Suppressor macrophage treated with lipopolysaccharide for 1 hour (primary cell): Measurements from ENCODE around the gene APLP2.
"Not testable (repeated sequence)": the region's sequence is repeated elsewhere in the genome, so short reads cannot be mapped to it uniquely, and the experiment has no call there.

Experiments used
- DNase-seq, 3 donors: peaks; one replicate each; pipeline ENCODE4 v3.0.0-alpha.2; 2020 to 2022

Gene APLP2

DNA sequence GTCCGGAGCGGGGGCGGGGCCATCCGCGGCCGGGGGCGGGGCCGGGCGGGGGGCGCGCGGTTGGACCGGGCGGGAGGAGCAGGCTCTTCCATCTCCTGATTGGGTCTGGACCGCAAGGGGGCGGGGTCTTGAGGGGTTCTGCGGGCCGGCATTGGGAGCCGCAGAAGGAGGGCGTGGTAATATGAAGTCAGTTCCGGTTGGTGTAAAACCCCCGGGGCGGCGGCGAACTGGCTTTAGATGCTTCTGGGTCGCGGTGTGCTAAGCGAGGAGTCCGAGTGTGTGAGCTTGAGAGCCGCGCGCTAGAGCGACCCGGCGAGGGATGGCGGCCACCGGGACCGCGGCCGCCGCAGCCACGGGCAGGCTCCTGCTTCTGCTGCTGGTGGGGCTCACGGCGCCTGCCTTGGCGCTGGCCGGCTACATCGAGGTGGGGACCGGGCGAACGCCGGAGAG is at the start of gene APLP2:
Gene APLP2, plus strand, starts transcription at position 236 of the 450 bp plus-strand sequence. Its CDS starts 84 bp downstream, at position 320.
- peak; percentile 99 to 100 (median 99) for DNase-seq

DNA sequence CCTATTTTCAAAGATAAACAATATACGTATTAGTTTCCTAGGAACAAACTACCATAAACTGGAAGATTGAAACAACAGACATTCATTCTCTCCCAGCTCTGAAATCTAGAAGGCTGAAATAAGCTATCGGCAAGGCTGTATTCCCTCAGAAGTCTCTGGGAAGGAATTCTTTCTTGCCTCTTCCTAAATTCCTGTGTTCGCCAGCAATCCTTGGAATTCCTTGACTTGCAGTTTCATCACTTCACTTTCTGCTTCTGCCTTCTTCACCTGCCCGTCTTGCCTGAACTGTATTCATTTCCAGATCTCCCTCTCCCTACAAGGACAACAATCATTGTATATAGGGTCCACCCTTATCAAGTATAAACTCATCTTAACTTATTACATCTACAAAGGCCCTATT is 49.4 kb upstream of the APLP2 start:
- no peak for DNase-seq

DNA sequence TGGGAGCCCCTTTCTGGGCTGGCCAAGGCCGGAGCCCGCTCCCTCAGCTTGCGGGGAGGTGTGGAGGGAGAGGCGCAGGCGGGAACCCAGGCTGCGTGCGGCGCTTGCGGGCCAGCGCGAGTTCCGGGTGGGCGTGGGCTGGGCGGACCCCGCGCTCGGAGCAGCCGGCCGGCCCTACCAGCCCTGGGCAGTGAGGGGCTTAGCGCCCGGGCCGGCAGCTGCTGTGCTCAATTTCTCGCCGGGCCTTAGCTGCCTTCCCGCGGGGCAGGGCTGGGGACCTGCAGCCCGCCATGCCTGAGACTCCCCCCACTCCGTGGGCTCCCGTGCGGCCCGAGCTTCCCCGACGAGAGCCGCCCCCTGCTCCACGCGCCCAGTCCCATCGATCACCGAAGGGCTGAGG is 48.1 kb upstream of the APLP2 start:
- not testable (repeated sequence) for DNase-seq

DNA sequence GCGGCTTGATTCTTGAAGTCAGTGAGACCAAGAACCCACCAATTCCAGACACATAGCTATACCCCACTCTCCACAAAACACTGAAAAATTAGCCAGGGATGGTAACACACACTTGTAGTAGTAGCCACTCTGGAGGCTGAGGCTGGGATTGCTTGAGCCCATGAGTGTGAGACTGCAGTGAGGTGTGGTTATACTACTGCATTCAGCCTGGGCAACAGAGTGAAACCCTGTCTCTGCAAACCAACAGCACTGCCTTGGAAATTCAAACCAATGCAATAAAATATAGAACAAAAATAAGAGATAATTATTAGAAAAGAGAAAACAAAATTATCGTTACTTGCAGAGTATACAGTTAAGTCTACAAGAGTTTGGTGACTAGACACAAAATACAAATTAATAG is 46.9 kb upstream of the APLP2 start:
- no peak for DNase-seq

DNA sequence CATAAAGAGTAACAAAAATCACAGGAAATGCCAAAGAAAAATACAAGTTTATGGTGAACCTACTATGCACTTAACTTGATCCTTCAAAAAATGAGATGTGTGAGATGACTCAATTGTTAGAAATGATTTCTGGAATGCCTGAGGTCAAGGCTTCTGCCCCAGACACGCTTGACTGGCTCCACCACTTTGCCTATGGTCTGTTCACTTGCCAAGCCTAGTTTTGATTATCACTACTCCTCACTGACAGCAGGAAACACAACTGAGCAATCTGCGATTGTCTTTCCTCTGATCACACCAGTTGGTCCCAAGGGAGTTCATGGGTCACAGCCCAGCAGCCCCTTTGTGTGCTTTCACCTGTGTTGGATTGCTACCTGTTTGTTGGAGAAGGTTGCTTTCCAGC is 46.5 kb upstream of the APLP2 start:
- no peak for DNase-seq

GRCh38 chr11:130024361-130024760 is 45.3 kb upstream of the APLP2 start:
- DNase-seq: no peak

DNA sequence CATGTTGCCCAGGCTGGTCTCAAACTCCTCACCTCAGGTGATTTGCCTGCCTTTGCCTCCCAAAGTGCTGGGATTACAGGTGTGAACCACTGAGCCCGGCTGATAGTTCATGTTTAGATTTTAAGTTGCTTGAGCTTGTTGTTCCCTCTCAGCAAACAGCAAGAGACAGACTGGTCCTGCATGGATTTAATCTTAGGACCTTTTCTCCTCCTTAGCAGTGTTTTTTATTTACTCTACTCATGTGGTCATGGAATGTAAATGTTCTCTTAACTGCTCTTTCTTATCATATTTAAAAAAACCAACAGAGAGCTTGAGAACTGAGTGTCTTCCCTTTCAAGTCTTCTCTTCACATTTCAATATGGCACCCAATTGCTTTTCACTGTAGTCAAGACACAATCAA is 44.3 kb upstream of the APLP2 start:
- no peak for DNase-seq

- peak in 1 of 3 donors; percentile 5 for DNase-seq
Observed at GRCh38 chr11:130029137-130029536, 40.6 kb upstream of the APLP2 start.

DNA sequence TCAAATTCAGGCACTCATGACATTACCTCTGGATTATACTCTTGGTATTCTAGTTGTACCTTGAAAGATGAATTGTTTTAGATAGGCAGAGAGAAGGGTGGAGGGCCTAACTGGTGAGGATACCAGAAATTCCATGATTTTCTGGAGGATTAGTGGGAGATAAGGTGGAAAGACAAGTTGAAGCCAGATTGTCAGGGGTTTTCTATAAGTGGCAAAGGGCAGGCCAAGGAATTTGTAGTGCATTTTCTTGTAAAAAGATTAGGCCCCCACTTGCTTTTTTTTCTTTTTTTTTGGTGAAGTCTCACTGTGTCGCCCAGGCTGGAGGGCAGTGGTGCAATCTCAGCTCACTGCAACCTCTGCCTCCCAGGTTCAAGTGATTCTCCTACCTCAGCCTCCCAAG is 38.6 kb upstream of the APLP2 start:
- no peak for DNase-seq

GRCh38 chr11:130031945-130032344 is 37.7 kb upstream of the APLP2 start:
- DNase-seq: no peak

GRCh38 chr11:130032931-130033330 is 36.8 kb upstream of the APLP2 start:
- no peak for DNase-seq

- DNase-seq: peak; percentile 12 to 63 (median 55)
Observed at GRCh38 chr11:130034236-130034635, 35.5 kb upstream of the APLP2 start.

DNA sequence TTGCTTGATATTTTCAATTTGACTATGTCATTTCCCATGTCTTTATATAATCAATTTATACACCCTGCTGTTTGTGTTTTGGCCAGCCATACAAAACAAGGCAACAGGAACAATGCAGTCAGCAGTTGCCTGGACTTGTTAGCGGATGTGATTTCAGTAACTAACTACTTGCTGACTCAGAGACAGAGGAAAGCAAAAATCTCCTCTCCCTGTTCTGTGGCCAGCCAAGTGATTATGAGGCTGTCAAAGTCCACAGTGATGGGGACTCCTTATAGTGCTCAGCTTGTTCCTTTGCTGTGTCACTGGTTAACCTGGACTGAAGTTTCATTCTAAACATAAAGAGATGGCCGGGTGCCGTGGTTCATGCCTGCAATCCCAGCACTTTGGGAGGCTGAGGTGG is 32.6 kb upstream of the APLP2 start:
- DNase-seq: peak; percentile 60 to 72 (median 67)

DNA sequence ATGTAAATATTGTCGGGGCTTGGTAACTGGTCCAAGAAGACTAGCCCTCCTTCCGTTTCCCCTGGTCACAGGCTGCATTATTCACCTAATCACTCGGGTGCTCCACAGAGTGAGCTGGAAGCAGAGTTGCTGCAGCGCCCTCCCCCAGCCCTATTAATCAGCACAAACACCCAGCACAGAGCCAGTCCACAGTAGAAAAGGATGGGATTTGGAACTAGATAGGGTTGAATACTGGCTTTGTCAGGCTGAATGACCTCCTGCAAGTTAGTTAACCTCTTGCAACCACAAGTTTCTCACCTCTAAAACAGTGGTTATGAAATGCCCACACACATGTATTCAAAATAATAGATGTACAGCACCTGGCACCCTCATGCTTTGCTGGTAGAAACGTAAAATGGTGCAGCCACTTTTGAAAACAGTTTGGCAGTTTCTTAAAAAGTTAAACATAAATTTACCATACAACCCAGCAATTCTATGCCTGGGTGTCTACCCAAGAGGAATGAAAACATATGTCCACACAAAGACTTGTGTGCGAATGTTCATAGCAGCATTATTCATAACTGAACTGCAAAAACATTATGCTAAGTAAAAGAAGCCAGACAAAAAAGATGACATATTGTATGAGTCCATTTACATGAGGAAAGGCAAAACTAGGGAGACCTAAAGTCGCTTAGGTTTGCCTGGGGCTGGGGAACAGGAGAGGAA is 31.7 kb upstream of the APLP2 start:
- DNase-seq: no peak

- DNase-seq: no peak
Observed at GRCh38 chr11:130040281-130040940, 29.3 kb upstream of the APLP2 start.

- peak; percentile 79 to 94 (median 90) for DNase-seq
Observed at GRCh38 chr11:130042093-130042591, 27.6 kb upstream of the APLP2 start.

DNA sequence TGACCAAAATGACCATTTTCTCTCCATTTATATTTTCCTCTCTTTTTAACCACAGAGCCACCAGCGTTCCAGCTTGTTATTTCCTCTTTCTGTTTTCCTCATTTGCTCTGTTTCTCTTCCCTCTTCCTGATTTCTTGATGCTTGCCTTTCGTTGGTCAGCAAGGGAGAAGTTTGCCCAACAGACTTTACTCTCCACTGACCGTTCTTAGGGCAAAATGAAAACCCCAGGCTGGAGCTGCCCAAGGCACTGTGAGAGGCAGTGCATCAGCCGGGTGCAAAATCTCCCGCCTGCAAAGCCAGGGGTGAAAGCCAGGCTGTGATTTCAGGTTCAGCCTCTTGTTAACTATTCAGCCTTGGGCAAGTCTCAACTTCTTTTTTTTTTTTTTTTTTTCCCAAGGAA is 26.1 kb upstream of the APLP2 start:
- DNase-seq: peak; percentile 80 to 86 (median 80)

DNA sequence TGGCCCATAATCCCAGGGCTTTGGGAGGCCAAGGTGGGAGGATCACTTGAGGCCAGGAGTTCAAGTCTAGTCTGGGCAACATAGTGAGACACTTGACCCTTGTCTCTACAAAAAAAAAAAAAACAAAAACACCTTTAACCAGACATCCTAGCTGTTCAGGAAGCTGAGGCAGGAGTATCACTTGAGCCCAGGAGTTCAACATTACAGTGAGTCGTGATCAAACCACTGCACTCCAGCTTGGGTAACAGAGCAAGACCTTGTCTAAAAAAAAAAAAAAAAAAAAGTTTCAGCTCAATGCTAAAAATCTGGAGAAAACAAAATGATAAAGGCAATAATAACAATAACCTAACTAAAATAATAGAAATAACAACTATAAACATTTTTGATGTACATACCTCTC is 22.6 kb upstream of the APLP2 start:
- DNase-seq: no peak

DNA sequence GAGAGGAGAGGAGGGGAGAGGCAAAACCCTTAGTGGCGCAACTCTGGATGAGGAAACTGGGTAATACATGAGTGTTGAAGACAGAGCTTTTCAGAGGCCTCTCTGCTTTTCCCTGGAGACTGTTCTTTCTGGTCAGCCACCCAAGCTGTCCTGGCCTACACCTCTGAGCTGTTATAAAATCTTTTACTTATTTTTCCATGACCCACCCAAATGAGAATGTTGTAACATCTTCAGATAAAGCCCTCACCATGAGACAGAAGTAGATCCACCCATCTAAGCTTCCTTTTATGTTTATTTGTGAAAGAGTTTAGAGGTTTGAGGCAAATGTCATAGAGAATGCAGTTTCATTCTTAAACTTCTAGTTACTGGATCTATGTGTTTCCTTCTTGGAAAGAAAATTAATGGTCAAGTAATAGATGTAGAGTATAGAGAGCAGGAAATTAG is 20.3 kb upstream of the APLP2 start:
- peak; percentile 49 to 57 (median 54) for DNase-seq

DNA sequence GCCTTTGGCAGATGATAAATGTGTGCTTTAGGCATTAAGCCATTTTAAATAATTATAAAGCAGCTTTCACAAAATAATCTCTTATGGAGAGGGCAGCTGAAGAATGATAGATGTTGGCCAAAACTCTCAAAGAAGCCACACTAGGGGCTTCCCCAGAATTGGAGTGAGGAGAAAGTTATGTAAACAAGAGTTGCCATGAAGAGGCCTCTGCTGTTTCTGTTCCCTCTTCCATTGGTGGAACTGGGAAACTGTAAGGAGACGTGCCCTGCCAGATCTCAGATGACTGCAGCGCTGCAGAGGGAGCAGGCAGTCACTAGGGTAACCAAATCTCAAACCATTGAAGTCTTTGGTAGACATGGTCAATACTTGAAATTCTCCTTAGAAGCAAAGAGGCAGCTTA is 19.4 kb upstream of the APLP2 start:
- DNase-seq: peak; percentile 81 to 89 (median 85)

GRCh38 chr11:130051082-130051481 is 18.6 kb upstream of the APLP2 start:
- DNase-seq: peak; percentile 83 to 95 (median 95)

GRCh38 chr11:130052567-130052966 is 17.1 kb upstream of the APLP2 start:
- no peak for DNase-seq

GRCh38 chr11:130054966-130055365 is 14.7 kb upstream of the APLP2 start:
- DNase-seq: peak in 1 of 3 donors; percentile 40

DNA sequence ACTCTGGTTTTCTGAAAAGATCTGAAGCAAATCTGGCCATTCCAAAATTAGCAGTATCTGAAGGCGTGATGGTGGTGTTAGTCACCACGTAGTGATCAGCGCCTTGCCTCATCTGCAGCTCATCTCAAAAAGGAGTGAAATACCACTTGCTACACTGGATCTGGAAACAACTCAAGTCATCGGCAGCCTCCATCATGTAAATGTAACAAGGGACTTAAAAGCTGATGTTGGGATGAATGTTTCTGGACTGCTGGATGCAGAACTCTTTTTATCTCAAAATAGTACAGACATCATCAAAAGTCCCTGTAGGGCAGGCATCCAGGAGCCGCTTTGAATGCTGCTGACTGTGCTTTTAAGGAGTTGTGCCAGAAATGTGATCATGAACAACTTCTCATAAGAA is 14.1 kb upstream of the APLP2 start:
- DNase-seq: peak; percentile 87 to 97 (median 94)
